HepG2 (cell line): ENCODE data around the gene ZMYND8. TPM values are rescaled to one million over a fixed set of nuclear protein-coding genes. Genes with fewer than 3 reads are reported as not detected.

Experiments
- ATAD3A ChIP-seq: sonication (generic); formaldehyde crosslinking; IDR thresholded peaks from 2 replicates; pipeline ENCODE4 v1.4.0; 2020; ENCODE audit warnings: missing genetic modification reagents
- ATF7 ChIP-seq, 2 experiments: fragments of 450-650 bp in 1 of 2; sonication (generic) in 1 of 2; formaldehyde crosslinking in 1 of 2; IDR thresholded peaks; 2 replicates each; pipeline versions ENCODE4 v1.4.0 to v1.6.1; 2016 to 2020; ENCODE audit warnings: antibody characterized with exemption in 1 of 2, mild to moderate bottlenecking in 1 of 2, missing genetic modification reagents in 1 of 2
- FUBP1 ChIP-seq: sonication (generic); formaldehyde crosslinking; IDR thresholded peaks from 2 replicates; pipeline ENCODE4 v1.5.1; 2020; ENCODE audit warnings: missing genetic modification reagents, mild to moderate bottlenecking, borderline replicate concordance
- GMEB1 ChIP-seq: sonication (generic); formaldehyde crosslinking; IDR thresholded peaks from 2 replicates; pipeline ENCODE4 v1.5.1; 2020; ENCODE audit warnings: missing genetic modification reagents, mild to moderate bottlenecking, borderline replicate concordance
- KAT7 ChIP-seq: IDR thresholded peaks from 2 replicates; pipeline ENCODE4 v1.6.1; 2018; ENCODE audit warnings: borderline replicate concordance, missing compliant biosample characterization
- MEF2D ChIP-seq: sonication (generic); formaldehyde crosslinking; IDR thresholded peaks from 2 replicates; pipeline ENCODE4 v1.5.1; 2020; ENCODE audit warnings: mild to moderate bottlenecking, missing genetic modification reagents
- PAF1 ChIP-seq: IDR thresholded peaks from 2 replicates; pipeline ENCODE4 v1.6.1; 2016; ENCODE audit warnings: missing genetic modification reagents, missing compliant biosample characterization
- TRIM22 ChIP-seq: fragments of 450-650 bp; IDR thresholded peaks from 2 replicates; pipeline ENCODE4 v1.6.1; 2017
- ZBTB7B ChIP-seq: sonication (generic); formaldehyde crosslinking; IDR thresholded peaks from 2 replicates; pipeline ENCODE4 v1.4.0; 2020; ENCODE audit warnings: missing genetic modification reagents
- ZBTB8A ChIP-seq: sonication (generic); formaldehyde crosslinking; IDR thresholded peaks from 2 replicates; pipeline ENCODE4 v1.4.0; 2020; ENCODE audit warnings: mild to moderate bottlenecking, low read depth, missing genetic modification reagents, borderline replicate concordance
- ZFP90 ChIP-seq: sonication (generic); formaldehyde crosslinking; IDR thresholded peaks from 2 replicates; pipeline ENCODE4 v1.8.0; 2022; ENCODE audit warnings: missing genetic modification reagents, mild to moderate bottlenecking, inconsistent platforms, borderline replicate concordance
- ZIK1 ChIP-seq: sonication (generic); formaldehyde crosslinking; IDR thresholded peaks from 2 replicates; pipeline ENCODE4 v1.5.0; 2020; ENCODE audit warnings: mild to moderate bottlenecking, low read depth, missing genetic modification reagents, borderline replicate concordance
- ZNF792 ChIP-seq: IDR thresholded peaks from 2 replicates; pipeline ENCODE4 v1.6.1; 2016
- polyA plus RNA-seq, 8 experiments: library from polyadenylated mRNA; depleted of rRNA in 3 of 8; stranded (reverse) in 7 of 8; unstranded in 1 of 8; fragments of >200 nt; fragmentation: Illumina TruSeq in 4 of 8; extraction: Trizol in 4 of 8; gene quantifications; 2 replicates each; pipeline versions ENCODE4 v1.2.1 to v1.2.3, GENCODE V29; 2011 to 2016; ENCODE audit warnings: low read depth in 4 of 8, missing spikeins in 1 of 8, mixed read lengths in 1 of 8; ENCODE audit not compliant: insufficient read depth in 1 of 8
- total RNA-seq, 5 experiments: library from RNA; depleted of rRNA; stranded (reverse); fragments of >200 nt; fragmentation: Illumina TruSeq; extraction: Trizol; gene quantifications; 2 replicates each; pipeline ENCODE4 v1.2.3, GENCODE V29; 2016; ENCODE audit warnings: low read depth in 1 of 5
- TF ChIP-seq, protein P1 (sequence below): sonication (generic); formaldehyde crosslinking; IDR thresholded peaks from 2 replicates; pipeline ENCODE4 v1.5.1; 2020; ENCODE audit warnings: mild to moderate bottlenecking, missing genetic modification reagents, moderate library complexity
- TF ChIP-seq, protein P2 (sequence below): sonication (generic); formaldehyde crosslinking; IDR thresholded peaks from 2 replicates; pipeline ENCODE4 v1.5.0; 2020; ENCODE audit warnings: missing genetic modification reagents
- TF ChIP-seq, protein P3 (sequence below): fragments of 450-650 bp; IDR thresholded peaks from 2 replicates; pipeline ENCODE4 v1.6.1; 2016
- TF ChIP-seq, protein P4 (sequence below): sonication (generic); formaldehyde crosslinking; IDR thresholded peaks from 2 replicates; pipeline ENCODE4 v1.4.0; 2020; ENCODE audit warnings: missing genetic modification reagents, low read depth, mild to moderate bottlenecking, borderline replicate concordance

ZMYND8 gene
- total and polyA plus RNA-seq, 2 of the 13 experiments (the other 11 are each of a cell fraction or from before 2014, with no cell fraction given) = 53.9 to 84.7 TPM

DNA sequence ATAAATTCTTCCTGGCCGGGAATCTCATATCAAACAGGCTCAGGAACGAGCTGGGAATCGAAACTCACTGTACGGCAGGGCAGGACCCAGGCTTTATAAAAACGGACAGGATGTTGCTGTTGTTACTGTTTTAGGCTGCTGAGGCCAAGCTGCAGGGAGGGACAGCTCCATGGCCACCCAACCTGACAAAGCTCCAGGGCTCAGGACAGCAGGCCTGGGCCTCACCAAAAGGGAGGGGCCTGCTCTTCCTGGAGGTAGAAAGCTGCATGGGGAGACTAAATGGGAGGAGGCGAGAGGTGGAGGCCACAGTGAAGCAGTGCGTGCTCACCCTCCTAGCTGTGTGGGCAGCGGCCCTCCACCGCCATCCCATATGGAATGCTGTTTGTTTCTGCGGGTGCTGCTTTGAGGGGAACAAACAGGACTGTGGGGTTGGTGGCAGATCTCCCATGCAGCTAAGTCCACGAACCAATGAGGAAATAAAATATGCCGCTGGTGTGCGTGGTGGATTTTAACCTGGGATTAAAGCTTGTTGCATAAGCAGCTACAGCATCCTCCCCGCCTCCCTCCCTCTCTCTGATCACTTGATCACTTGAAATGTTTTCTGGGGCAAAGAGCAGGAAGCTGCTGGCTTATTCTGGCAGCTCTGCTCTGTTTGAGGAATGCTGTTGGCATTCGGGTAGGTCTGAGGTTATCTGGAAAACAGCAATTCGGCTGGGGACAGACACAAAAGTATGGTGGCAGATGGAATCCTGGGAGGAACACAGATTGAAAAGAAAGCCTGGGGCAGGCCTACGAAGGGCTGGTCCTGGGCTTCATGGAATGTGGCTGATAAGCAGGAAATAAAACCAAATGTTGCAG is 2.4 kb upstream of the ZMYND8 start (continued):
- no peak for TF ChIP-seq ATAD3A (CRISPR knock-in tag)
- TF ChIP-seq TRIM22 = no peak
- no peak; the same call in 1 of the 2 replicates for TF ChIP-seq ATF7 (IDR thresholded peaks at IDR 0.05)
- peak; percentile 84; the same call in 1 of the 2 replicates for TF ChIP-seq ATF7 (CRISPR knock-in tag; IDR thresholded peaks at IDR 0.05)
- peak; percentile 86; the same call in 1 of the 2 replicates for TF ChIP-seq ZNF792 (CRISPR knock-in tag)
- TF ChIP-seq, protein P1, sequence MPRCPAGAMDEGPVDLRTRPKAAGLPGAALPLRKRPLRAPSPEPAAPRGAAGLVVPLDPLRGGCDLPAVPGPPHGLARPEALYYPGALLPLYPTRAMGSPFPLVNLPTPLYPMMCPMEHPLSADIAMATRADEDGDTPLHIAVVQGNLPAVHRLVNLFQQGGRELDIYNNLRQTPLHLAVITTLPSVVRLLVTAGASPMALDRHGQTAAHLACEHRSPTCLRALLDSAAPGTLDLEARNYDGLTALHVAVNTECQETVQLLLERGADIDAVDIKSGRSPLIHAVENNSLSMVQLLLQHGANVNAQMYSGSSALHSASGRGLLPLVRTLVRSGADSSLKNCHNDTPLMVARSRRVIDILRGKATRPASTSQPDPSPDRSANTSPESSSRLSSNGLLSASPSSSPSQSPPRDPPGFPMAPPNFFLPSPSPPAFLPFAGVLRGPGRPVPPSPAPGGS (CRISPR knock-in tag) = peak; percentile 91
- peak; percentile 84 for TF ChIP-seq MEF2D (CRISPR knock-in tag)
- TF ChIP-seq GMEB1 (CRISPR knock-in tag) = peak; percentile 48; the same call in 1 of the 2 replicates
- TF ChIP-seq KAT7 (CRISPR knock-in tag) = peak; percentile 84
- peak; percentile 82; the same call in 1 of the 2 replicates for TF ChIP-seq ZFP90 (CRISPR knock-in tag)
- TF ChIP-seq ZBTB8A (CRISPR knock-in tag) = peak; percentile 64; the same call in 1 of the 2 replicates
- no peak for TF ChIP-seq FUBP1
- TF ChIP-seq, protein P2, sequence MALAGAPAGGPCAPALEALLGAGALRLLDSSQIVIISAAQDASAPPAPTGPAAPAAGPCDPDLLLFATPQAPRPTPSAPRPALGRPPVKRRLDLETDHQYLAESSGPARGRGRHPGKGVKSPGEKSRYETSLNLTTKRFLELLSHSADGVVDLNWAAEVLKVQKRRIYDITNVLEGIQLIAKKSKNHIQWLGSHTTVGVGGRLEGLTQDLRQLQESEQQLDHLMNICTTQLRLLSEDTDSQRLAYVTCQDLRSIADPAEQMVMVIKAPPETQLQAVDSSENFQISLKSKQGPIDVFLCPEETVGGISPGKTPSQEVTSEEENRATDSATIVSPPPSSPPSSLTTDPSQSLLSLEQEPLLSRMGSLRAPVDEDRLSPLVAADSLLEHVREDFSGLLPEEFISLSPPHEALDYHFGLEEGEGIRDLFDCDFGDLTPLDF (CRISPR knock-in tag) = no peak; the same call in 1 of the 2 replicates
- TF ChIP-seq, protein P3, sequence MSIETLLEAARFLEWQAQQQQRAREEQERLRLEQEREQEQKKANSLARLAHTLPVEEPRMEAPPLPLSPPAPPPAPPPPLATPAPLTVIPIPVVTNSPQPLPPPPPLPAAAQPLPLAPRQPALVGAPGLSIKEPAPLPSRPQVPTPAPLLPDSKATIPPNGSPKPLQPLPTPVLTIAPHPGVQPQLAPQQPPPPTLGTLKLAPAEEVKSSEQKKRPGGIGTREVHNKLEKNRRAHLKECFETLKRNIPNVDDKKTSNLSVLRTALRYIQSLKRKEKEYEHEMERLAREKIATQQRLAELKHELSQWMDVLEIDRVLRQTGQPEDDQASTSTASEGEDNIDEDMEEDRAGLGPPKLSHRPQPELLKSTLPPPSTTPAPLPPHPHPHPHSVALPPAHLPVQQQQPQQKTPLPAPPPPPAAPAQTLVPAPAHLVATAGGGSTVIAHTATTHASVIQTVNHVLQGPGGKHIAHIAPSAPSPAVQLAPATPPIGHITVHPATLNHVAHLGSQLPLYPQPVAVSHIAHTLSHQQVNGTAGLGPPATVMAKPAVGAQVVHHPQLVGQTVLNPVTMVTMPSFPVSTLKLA = no peak
- peak; percentile 13; the same call in 1 of the 2 replicates for TF ChIP-seq ZBTB7B
- peak; percentile 93; the same call in 1 of the 2 replicates for TF ChIP-seq ZIK1
- TF ChIP-seq, protein P4, sequence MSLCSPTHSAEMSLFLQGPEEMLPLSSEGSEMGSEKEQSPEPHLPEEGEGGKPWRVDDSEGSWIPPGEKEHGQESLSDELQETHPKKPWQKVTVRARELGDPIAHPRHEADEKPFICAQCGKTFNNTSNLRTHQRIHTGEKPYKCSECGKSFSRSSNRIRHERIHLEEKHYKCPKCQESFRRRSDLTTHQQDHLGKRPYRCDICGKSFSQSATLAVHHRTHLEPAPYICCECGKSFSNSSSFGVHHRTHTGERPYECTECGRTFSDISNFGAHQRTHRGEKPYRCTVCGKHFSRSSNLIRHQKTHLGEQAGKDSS = peak; percentile 96
- peak; percentile 75; the same call in 1 of the 2 replicates for TF ChIP-seq PAF1 (CRISPR knock-in tag)
